ENCODE results near the gene TIAM1.

TIAM1 gene

DNA sequence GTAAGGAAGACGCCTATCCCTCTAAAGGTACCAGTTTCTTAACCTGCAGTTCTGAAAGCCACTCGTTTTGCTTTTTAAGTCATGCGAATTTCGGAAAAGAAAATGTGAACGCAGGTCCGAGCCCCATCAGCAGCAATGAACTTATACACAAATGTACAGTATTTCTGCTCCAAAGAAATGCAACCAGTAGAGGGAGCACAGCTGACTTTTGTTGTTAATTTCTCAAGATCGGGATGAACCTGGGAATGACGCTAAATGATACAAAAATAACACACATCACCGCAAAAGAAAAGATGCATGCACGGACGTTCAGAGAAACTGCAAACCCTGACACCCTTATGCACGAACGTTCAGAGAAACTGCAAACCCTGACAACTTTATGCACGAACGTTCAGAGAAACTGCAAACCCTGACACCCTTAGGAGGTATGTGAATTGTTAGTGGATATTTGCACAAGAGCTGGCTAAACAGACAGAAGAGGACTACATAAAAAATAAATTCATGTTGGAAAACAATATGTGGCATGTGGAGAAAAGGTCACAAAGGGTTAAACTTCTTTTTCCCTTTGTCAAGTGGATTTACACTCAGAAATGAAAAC lies 3.5 kb upstream of the TIAM1 start:
- no peaks in the 10 kb centered on the region for H3K4me1 ChIP-seq (ENCODE audit: control insufficient read depth, low read length)
- no peak overlapping the region for H3K4me2 ChIP-seq (ENCODE audit: low read length)

DNA sequence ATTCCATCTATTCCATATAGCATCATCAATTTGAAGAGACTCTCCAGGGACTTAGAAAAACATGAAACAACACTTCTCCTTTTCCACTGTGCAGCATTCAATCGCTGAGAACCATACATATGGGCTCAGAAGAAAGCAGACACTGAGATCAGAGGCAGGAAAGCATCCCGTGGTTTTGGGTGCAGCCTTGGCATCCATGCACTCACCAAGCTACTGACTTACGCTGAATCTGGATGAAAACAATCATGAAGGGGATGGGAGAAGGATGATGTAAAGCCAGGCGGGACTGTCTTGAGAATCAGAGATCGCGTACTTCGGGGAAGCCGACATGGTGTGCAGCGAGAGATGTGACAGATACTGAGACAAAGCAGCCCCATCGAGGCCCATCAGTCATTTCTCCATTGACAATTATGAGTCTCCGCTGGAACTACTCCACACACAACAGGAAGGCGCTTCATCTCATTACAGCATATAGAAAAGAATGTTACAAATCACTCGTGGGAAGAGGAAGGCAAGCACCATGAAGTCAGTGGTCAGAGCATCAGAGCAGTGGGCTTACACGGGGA lies 2.3 kb upstream of the TIAM1 start:
- Histone ChIP-seq H3K9me2 (replicated peaks; ENCODE audit: control insufficient read depth, low read length) (no peaks in the 10 kb centered on the region), H3K79me2 (ENCODE audit: control insufficient read depth, low read length) (no peaks in the 10 kb centered on the region), H3K27me3 (ENCODE audit: control insufficient read depth, low read length) (peaks cover 20% of the 10 kb centered on the region), H4K20me1 (ENCODE audit: control insufficient read depth, insufficient read depth, low read depth, low read length) (0 out of 2 replicates have a peak, but pooled peaks cover 3% of the 10 kb centered on the region), H3K4me2 (ENCODE audit: low read length) (no peak overlapping the region), H3K4me1 (ENCODE audit: control insufficient read depth, low read length) (no peaks in the 10 kb centered on the region), H3K27ac (ENCODE audit: low read depth, low read length) (no peak overlapping the region), H3F3A (ENCODE audit: control insufficient read depth, insufficient read depth) (no peaks in the 10 kb centered on the region), H3K36me3 (ENCODE audit: control insufficient read depth, low read length) (no peaks in the 10 kb centered on the region), H3K4me3 (ENCODE audit: low read length) (no peak overlapping the region), H3K9me3 (ENCODE audit: control insufficient read depth, insufficient read depth, low read length) (no peaks in the 10 kb centered on the region)
- TF ChIP-seq EZH2phosphoT487 (IDR thresholded peaks at IDR 0.05; ENCODE audit: borderline replicate concordance, low read length), result no peak
- TF ChIP-seq, protein P1, sequence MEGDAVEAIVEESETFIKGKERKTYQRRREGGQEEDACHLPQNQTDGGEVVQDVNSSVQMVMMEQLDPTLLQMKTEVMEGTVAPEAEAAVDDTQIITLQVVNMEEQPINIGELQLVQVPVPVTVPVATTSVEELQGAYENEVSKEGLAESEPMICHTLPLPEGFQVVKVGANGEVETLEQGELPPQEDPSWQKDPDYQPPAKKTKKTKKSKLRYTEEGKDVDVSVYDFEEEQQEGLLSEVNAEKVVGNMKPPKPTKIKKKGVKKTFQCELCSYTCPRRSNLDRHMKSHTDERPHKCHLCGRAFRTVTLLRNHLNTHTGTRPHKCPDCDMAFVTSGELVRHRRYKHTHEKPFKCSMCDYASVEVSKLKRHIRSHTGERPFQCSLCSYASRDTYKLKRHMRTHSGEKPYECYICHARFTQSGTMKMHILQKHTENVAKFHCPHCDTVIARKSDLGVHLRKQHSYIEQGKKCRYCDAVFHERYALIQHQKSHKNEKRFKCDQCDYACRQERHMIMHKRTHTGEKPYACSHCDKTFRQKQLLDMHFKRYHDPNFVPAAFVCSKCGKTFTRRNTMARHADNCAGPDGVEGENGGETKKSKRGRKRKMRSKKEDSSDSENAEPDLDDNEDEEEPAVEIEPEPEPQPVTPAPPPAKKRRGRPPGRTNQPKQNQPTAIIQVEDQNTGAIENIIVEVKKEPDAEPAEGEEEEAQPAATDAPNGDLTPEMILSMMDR (IDR thresholded peaks at IDR 0.05; ENCODE audit: low read depth, low read length, poor library complexity, severe bottlenecking), result no peak

More for the DNA sequence above, 3.5 kb upstream of the TIAM1 start:
- no peaks in the 10 kb centered on the region for H3K36me3 ChIP-seq (ENCODE audit: control insufficient read depth, low read length)
- no peak overlapping the region for H3K4me3 ChIP-seq (ENCODE audit: low read length)
- H3K9me3 ChIP-seq (ENCODE audit: control insufficient read depth, insufficient read depth, low read length), result no peaks in the 10 kb centered on the region
- no peaks in the 10 kb centered on the region for H3K9me2 ChIP-seq (replicated peaks; ENCODE audit: control insufficient read depth, low read length)
- H4K20me1 ChIP-seq (ENCODE audit: control insufficient read depth, insufficient read depth, low read depth, low read length), result 0 out of 2 replicates have a peak, but pooled peaks cover 3% of the 10 kb centered on the region
- no peak overlapping the region for H3K27ac ChIP-seq (ENCODE audit: low read depth, low read length)
- no peaks in the 10 kb centered on the region for H3K79me2 ChIP-seq (ENCODE audit: control insufficient read depth, low read length)
- no peaks in the 10 kb centered on the region for H3F3A ChIP-seq (ENCODE audit: control insufficient read depth, insufficient read depth)
- TF ChIP-seq EZH2phosphoT487 (IDR thresholded peaks at IDR 0.05; ENCODE audit: borderline replicate concordance, low read length), result no peak
- TF ChIP-seq, protein P1 (IDR thresholded peaks at IDR 0.05; ENCODE audit: low read depth, low read length, poor library complexity, severe bottlenecking), result peak; percentile 65
- H3K27me3 ChIP-seq (ENCODE audit: control insufficient read depth, low read length), result peaks cover 20% of the 10 kb centered on the region

DNA sequence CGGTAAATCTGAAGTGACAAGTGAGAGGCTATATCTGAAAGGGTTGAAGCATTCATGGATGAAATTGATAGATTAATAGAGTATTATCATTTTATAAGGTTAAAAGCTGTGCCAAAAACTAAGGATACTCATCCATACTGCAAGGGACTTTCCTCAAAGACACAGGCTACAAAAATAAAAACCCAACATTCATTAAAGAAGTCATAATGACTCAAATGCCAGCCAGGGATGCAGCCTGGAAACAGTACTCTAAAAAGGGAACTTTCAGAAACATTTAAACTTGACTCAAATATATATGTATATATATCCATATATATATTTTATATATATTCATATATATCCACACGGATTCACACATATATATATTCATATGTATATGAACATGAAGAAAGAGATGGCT lies 1.1 kb upstream of the TIAM1 start:
- Histone ChIP-seq H4K20me1 (ENCODE audit: control insufficient read depth, insufficient read depth, low read depth, low read length) (0 out of 2 replicates have a peak, but pooled peaks cover 3% of the 10 kb centered on the region), H3K27ac (ENCODE audit: low read depth, low read length) (no peak overlapping the region), H3K4me3 (ENCODE audit: low read length) (no peak overlapping the region), H3K4me1 (ENCODE audit: control insufficient read depth, low read length) (no peaks in the 10 kb centered on the region), H3K27me3 (ENCODE audit: control insufficient read depth, low read length) (peaks cover 24% of the 10 kb centered on the region), H3K79me2 (ENCODE audit: control insufficient read depth, low read length) (no peaks in the 10 kb centered on the region), H3K9me2 (replicated peaks; ENCODE audit: control insufficient read depth, low read length) (no peaks in the 10 kb centered on the region), H3K36me3 (ENCODE audit: control insufficient read depth, low read length) (no peaks in the 10 kb centered on the region), H3K9me3 (ENCODE audit: control insufficient read depth, insufficient read depth, low read length) (no peaks in the 10 kb centered on the region), H3K4me2 (ENCODE audit: low read length) (no peak overlapping the region), H3F3A (ENCODE audit: control insufficient read depth, insufficient read depth) (no peaks in the 10 kb centered on the region)
- no peak for TF ChIP-seq EZH2phosphoT487 (IDR thresholded peaks at IDR 0.05; ENCODE audit: borderline replicate concordance, low read length)
- TF ChIP-seq, protein P1 (IDR thresholded peaks at IDR 0.05; ENCODE audit: low read depth, low read length, poor library complexity, severe bottlenecking), result no peak

Data from DOHH2 (cell line).